ENCODE results near the gene CXCL14.

GRCh38 chr5:135566422-135567400 is 12.1 kb downstream of the CXCL14 start:
- no peak for TF ChIP-seq CTCF (IDR thresholded peaks at IDR 0.05)
- TF ChIP-seq POLR2A (IDR thresholded peaks at IDR 0.05) = no peak
